C4-2B (cell line): ENCODE results near the gene PCDHA1.
"Not testable (repeated sequence)": the region's sequence is repeated elsewhere in the genome, so short reads cannot be mapped to it uniquely, and the experiment has no call there.

Source experiments
- H3K27ac ChIP-seq: fragments of 450-650 bp; 2 replicates; pipeline ENCODE4 v1.5.1; 2017
- ZFX ChIP-seq: fragments of 450-650 bp; IDR thresholded peaks from 2 replicates; pipeline ENCODE4 v1.6.1; 2017
- TF ChIP-seq, protein P1 (sequence below): fragments of 450-650 bp; conservative IDR thresholded peaks from 2 replicates; pipeline ENCODE4 v1.5.1; 2017; ENCODE audit warnings: mild to moderate bottlenecking

Gene PCDHA1

DNA sequence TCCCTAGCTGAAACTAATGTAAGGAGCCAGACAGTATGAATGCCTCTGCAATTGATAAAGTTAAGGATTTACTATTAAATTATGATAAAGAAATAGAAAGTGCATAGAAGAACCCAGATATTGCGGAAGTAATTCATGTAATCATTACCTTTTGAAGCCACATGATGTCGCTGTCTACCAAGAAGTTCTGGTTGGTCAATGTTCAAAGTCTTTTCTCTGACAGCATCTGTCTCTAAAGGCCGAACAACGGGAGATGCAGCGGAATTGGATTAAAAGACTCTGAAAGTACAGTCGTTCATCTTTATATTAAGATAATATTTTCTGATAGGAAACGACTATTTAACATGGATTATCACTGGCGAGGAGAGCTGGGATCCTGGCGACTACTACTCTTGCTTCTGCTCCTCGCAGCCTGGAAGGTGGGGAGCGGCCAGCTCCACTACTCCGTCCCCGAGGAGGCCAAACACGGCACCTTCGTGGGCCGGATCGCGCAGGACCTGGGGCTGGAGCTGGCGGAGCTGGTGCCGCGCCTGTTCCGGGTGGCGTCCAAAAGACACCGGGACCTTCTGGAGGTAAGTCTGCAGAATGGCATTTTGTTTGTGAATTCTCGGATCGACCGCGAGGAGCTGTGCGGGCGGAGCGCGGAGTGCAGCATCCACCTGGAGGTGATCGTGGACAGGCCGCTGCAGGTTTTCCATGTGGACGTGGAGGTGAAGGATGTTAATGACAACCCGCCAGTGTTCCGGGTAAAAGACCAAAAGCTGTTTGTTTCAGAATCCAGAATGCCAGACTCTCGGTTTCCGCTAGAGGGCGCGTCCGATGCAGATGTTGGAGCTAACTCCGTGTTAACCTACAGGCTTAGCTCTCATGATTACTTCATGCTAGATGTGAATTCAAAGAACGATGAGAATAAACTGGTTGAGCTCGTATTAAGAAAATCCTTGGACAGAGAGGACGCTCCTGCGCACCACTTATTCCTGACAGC lies 55.3 kb downstream of the PCDHA1 start, which contains the start of gene PCDHA8:
TSS of gene PCDHA8 (plus strand) at position 210 of the 985 bp plus-strand sequence. CDS start at position 345, 135 bp downstream.
- no peak within 1 kb of the TSS for H3K27ac ChIP-seq
- no peak for TF ChIP-seq ZFX
- TF ChIP-seq, protein P1, sequence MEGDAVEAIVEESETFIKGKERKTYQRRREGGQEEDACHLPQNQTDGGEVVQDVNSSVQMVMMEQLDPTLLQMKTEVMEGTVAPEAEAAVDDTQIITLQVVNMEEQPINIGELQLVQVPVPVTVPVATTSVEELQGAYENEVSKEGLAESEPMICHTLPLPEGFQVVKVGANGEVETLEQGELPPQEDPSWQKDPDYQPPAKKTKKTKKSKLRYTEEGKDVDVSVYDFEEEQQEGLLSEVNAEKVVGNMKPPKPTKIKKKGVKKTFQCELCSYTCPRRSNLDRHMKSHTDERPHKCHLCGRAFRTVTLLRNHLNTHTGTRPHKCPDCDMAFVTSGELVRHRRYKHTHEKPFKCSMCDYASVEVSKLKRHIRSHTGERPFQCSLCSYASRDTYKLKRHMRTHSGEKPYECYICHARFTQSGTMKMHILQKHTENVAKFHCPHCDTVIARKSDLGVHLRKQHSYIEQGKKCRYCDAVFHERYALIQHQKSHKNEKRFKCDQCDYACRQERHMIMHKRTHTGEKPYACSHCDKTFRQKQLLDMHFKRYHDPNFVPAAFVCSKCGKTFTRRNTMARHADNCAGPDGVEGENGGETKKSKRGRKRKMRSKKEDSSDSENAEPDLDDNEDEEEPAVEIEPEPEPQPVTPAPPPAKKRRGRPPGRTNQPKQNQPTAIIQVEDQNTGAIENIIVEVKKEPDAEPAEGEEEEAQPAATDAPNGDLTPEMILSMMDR: peak; percentile 83

GRCh38 chr5:140842798-140843733 lies 57.1 kb downstream of the PCDHA1 start:
- no peak overlapping the region for H3K27ac ChIP-seq
- TF ChIP-seq, protein P1: no peak
- no peak for TF ChIP-seq ZFX

- TF ChIP-seq, protein P1: peak; percentile 58
- not testable (repeated sequence) for H3K27ac ChIP-seq
Observed at GRCh38 chr5:140848139-140849102, 62.5 kb downstream of the PCDHA1 start, which contains the start of gene PCDHA9. TSS of gene PCDHA9 (plus strand) at chr5:140848382. CDS start at chr5:140848496, 114 bp downstream.

- H3K27ac ChIP-seq: not testable (repeated sequence)
Observed at GRCh38 chr5:140849831-140850634, 64.1 kb downstream of the PCDHA1 start.

DNA sequence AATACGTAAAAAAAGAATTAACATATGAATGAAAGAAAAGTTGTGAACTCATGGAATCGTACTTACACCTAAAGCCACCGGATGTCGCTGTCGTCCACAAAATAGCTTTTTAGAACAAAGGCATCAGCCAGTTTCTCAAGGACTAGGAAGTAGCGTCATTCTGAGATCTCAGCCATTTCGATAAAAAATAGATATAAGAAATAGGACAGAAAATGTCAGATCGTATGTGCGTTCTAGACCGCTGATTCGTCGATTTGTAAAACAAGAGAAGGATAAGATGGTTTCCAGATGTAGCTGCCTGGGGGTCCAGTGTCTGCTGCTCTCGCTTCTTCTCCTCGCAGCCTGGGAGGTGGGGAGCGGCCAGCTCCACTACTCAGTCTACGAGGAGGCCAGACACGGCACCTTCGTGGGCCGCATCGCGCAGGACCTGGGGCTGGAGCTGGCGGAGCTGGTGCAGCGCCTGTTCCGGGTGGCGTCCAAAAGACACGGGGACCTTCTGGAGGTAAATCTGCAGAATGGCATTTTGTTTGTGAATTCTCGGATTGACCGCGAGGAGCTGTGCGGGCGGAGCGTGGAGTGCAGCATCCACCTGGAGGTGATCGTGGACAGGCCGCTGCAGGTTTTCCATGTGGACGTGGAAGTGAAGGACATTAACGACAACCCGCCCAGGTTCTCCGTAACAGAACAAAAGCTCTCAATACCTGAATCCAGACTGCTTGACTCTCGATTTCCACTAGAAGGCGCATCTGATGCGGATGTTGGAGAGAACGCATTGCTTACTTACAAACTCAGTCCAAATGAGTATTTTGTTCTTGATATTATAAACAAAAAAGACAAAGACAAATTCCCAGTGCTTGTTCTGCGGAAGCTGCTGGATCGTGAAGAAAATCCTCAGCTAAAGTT lies 70.1 kb downstream of the PCDHA1 start, which contains the start of gene PCDHA10:
TSS of gene PCDHA10 (plus strand) at position 126 of the 903 bp plus-strand sequence. CDS start at position 278, 152 bp downstream.
- TF ChIP-seq, protein P1: peak; percentile 56
- no peak for TF ChIP-seq ZFX

More for the DNA sequence above, 70.1 kb downstream of the PCDHA1 start, which contains the start of gene PCDHA10:
- H3K27ac ChIP-seq: no peak within 1 kb of the TSS
